Measurements from ENCODE around the gene HLCS.
A peak's percentile ranks its signal among the peaks of the same experiment; 100 is the strongest.

HLCS gene

GRCh38 chr21:36719614-36720013 lies 246.9 kb downstream of the HLCS start:
- POLR2A ChIA-PET = interaction anchor here (0.9 kb wide), 1 partner anchor 9 kb away, joined by 3 read pairs; no protein-coding TSS in a partner anchor
- no peak for TF ChIP-seq ZNF404 (tag by site-specific recombination; IDR thresholded peaks at IDR 0.05)
- TF ChIP-seq ZNF529 (tag by site-specific recombination; IDR thresholded peaks at IDR 0.05; ENCODE audit: insufficient replicate concordance) = no peak
- TF ChIP-seq ZNF132 (tag by site-specific recombination; IDR thresholded peaks at IDR 0.05; ENCODE audit: borderline replicate concordance) = no peak
- no peak for TF ChIP-seq MZF1 (tag by site-specific recombination; IDR thresholded peaks at IDR 0.05; ENCODE audit: borderline replicate concordance)
- TF ChIP-seq ZNF629 (tag by site-specific recombination; IDR thresholded peaks at IDR 0.05) = no peak
- TF ChIP-seq ZNF626 (tag by site-specific recombination; IDR thresholded peaks at IDR 0.05) = no peak
- TF ChIP-seq ZFHX2 (tag by site-specific recombination; conservative IDR thresholded peaks at IDR 0.05) = no peak
- TF ChIP-seq, protein P1, sequence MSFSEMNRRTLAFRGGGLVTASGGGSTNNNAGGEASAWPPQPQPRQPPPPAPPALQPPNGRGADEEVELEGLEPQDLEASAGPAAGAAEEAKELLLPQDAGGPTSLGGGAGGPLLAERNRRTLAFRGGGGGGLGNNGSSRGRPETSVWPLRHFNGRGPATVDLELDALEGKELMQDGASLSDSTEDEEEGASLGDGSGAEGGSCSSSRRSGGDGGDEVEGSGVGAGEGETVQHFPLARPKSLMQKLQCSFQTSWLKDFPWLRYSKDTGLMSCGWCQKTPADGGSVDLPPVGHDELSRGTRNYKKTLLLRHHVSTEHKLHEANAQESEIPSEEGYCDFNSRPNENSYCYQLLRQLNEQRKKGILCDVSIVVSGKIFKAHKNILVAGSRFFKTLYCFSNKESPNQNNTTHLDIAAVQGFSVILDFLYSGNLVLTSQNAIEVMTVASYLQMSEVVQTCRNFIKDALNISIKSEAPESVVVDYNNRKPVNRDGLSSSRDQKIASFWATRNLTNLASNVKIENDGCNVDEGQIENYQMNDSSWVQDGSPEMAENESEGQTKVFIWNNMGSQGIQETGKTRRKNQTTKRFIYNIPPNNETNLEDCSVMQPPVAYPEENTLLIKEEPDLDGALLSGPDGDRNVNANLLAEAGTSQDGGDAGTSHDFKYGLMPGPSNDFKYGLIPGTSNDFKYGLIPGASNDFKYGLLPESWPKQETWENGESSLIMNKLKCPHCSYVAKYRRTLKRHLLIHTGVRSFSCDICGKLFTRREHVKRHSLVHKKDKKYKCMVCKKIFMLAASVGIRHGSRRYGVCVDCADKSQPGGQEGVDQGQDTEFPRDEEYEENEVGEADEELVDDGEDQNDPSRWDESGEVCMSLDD (tag by site-specific recombination; IDR thresholded peaks at IDR 0.05) = no peak
- no peak for TF ChIP-seq ZNF707 (tag by site-specific recombination; IDR thresholded peaks at IDR 0.05)
- no peak for TF ChIP-seq SETDB1 (IDR thresholded peaks at IDR 0.05; ENCODE audit: insufficient read length, low read length)
- TF ChIP-seq ZNF660 (tag by site-specific recombination; IDR thresholded peaks at IDR 0.05) = no peak
- Histone ChIP-seq H3K4me3 (ENCODE audit: low read depth, low read length) (no peak overlapping the region), H3K9me3 (ENCODE audit: control insufficient read depth, insufficient read depth, low read depth, low read length) (no peaks in the 10 kb centered on the region), H3K4me1 (ENCODE audit: control insufficient read depth, insufficient read depth, low read length) (no peaks in the 10 kb centered on the region), H3K36me3 (ENCODE audit: control insufficient read depth in 2 of 2, insufficient read depth in 1 of 2, low read length in 2 of 2) (peaks cover 0 to 36% of the 10 kb centered on the region in 2 experiments; a peak in 2 of 3 replicates), H3K27ac (ENCODE audit: extremely low read depth, low read depth, low read length) (no peak overlapping the region)
- CTCF ChIA-PET = interaction anchor here (0.5 to 1.2 kb wide), 4 partner anchors 87 to 218 kb away, joined by 3 to 4 read pairs (median 4); no protein-coding TSS in a partner anchor

DNA sequence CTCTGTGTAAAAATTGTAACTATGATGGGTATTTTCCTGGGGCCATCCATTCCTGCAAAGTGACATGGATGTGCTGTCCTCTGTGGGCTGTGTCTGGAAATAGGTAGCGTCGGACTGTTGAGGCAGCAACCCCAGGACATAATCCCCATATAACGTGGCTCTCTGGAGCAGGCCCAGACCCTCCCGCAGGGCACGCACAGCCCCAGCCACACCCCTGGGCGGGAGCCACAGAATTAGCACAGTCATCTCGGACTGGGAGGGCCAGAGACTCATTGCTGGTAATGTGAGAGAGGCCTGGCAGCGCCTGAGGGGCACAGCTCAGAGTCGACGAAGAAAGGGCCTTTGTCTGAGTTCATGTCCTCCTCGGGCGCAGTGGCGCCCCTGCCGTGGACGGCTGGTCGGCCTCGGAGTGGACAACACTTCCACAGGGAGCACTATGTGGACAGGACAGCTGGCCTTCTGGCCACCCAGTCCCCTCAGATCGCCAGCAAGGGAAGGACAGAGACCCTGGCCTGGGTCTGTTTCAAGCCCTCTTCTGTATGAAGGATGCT lies 247.4 kb downstream of the HLCS start:
- H3K36me3 ChIP-seq (ENCODE audit: control insufficient read depth in 2 of 2, insufficient read depth in 1 of 2, low read length in 2 of 2) = peaks cover 0 to 39% of the 10 kb centered on the region in 2 experiments; a peak in 2 of 3 replicates
- peak; percentile 95 for TF ChIP-seq KLF1 (tag by site-specific recombination; IDR thresholded peaks at IDR 0.05)
- no peak for TF ChIP-seq ZNF585B (tag by site-specific recombination; IDR thresholded peaks at IDR 0.05)
- peak; percentile 36; the same call in 1 of the 2 replicates for TF ChIP-seq KLF17 (tag by site-specific recombination; IDR thresholded peaks at IDR 0.05)
- no peaks in the 10 kb centered on the region for H3K4me1 ChIP-seq (ENCODE audit: control insufficient read depth, insufficient read depth, low read length)
- no peak overlapping the region for H3K27ac ChIP-seq (ENCODE audit: extremely low read depth, low read depth, low read length)
- CTCF ChIA-PET = interaction anchor here (0.5 to 1.2 kb wide), 2 partner anchors 30 to 136 kb away, joined by 3 to 4 read pairs; no protein-coding TSS in a partner anchor
- POLR2A ChIA-PET = interaction anchor here (0.9 kb wide), 1 partner anchor 8 kb away, joined by 3 read pairs; no protein-coding TSS in a partner anchor
- no peaks in the 10 kb centered on the region for H3K9me3 ChIP-seq (ENCODE audit: control insufficient read depth, insufficient read depth, low read depth, low read length)
- no peak overlapping the region for H3K4me3 ChIP-seq (ENCODE audit: low read depth, low read length)

DNA sequence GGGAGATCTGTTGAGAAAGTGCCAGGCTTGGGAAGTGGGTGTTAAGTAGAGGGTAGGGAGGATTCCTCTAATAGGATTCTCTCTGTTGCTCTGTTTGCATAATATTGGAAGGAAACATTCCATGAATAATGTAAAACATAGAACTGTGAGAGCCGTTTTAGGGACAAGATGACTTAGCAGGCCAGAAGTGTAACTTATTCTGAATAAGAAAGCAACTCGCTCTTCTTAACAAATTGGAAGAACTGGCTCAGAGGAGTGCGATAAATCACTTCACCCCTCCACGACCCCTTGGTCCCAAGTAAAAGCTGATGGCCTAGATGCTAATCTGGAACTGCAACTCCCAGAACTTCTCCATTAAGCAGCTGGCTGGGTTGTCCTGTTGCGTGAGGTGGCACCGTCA lies 248.5 kb downstream of the HLCS start:
- no peaks in the 10 kb centered on the region for H3K9me3 ChIP-seq (ENCODE audit: control insufficient read depth, insufficient read depth, low read depth, low read length)
- TF ChIP-seq, protein P2, sequence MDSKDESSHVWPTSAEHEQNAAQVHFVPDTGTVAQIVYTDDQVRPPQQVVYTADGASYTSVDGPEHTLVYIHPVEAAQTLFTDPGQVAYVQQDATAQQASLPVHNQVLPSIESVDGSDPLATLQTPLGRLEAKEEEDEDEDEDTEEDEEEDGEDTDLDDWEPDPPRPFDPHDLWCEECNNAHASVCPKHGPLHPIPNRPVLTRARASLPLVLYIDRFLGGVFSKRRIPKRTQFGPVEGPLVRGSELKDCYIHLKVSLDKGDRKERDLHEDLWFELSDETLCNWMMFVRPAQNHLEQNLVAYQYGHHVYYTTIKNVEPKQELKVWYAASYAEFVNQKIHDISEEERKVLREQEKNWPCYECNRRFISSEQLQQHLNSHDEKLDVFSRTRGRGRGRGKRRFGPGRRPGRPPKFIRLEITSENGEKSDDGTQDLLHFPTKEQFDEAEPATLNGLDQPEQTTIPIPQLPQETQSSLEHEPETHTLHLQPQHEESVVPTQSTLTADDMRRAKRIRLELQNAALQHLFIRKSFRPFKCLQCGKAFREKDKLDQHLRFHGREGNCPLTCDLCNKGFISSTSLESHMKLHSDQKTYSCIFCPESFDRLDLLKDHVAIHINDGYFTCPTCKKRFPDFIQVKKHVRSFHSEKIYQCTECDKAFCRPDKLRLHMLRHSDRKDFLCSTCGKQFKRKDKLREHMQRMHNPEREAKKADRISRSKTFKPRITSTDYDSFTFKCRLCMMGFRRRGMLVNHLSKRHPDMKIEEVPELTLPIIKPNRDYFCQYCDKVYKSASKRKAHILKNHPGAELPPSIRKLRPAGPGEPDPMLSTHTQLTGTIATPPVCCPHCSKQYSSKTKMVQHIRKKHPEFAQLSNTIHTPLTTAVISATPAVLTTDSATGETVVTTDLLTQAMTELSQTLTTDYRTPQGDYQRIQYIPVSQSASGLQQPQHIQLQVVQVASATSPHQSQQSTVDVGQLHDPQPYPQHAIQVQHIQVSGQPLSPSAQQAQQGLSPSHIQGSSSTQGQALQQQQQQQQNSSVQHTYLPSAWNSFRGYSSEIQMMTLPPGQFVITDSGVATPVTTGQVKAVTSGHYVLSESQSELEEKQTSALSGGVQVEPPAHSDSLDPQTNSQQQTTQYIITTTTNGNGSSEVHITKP (tag by site-specific recombination; IDR thresholded peaks at IDR 0.05) = no peak
- H3K27ac ChIP-seq (ENCODE audit: extremely low read depth, low read depth, low read length) = no peak overlapping the region
- POLR2A ChIA-PET = interaction anchor here (1.0 kb wide), 1 partner anchor 16 kb away, joined by 3 read pairs; no protein-coding TSS in a partner anchor
- H3K36me3 ChIP-seq (ENCODE audit: control insufficient read depth in 2 of 2, insufficient read depth in 1 of 2, low read length in 2 of 2) = peaks cover 0 to 34% of the 10 kb centered on the region in 2 experiments; a peak in 2 of 3 replicates
- CTCF ChIA-PET = interaction anchor here (1.1 kb wide), 1 partner anchor 210 kb away, joined by 3 read pairs; no protein-coding TSS in a partner anchor
- no peaks in the 10 kb centered on the region for H3K4me1 ChIP-seq (ENCODE audit: control insufficient read depth, insufficient read depth, low read length)
- no peak overlapping the region for H3K4me3 ChIP-seq (ENCODE audit: low read depth, low read length)
